GM12878 (cell line): ENCODE results near the gene PRPF6.

ENCODE experiments used
- CBFB ChIP-seq: IDR thresholded peaks from 2 replicates; pipeline ENCODE4 v1.6.1; 2016; ENCODE audit warnings: antibody characterized with exemption, low read depth
- NR2C2 ChIP-seq: IDR thresholded peaks from 2 replicates; pipeline ENCODE4 v1.6.1; 2011; ENCODE audit warnings: borderline replicate concordance, low read depth; ENCODE audit not compliant: control insufficient read depth, insufficient read length
- RFX5 ChIP-seq: IDR thresholded peaks from 2 replicates; pipeline ENCODE4 v1.6.1; 2011; ENCODE audit warnings: low read depth, low read length, improper control_type of control experiment
- SMAD5 ChIP-seq: IDR thresholded peaks from 2 replicates; pipeline ENCODE4 v1.6.1; 2016; ENCODE audit warnings: antibody characterized with exemption, low read depth
- ZZZ3 ChIP-seq: IDR thresholded peaks from 2 replicates; pipeline ENCODE4 v1.6.1; 2011; ENCODE audit warnings: low read depth; ENCODE audit not compliant: control insufficient read depth, insufficient read length
- TF ChIP-seq, protein P1 (sequence below), 3 experiments: IDR thresholded peaks in 2 of 3; conservative IDR thresholded peaks in 1 of 3; 2 replicates each; pipeline ENCODE4 v1.5.1; 2011; ENCODE audit warnings: low read depth in 3 of 3, low read length in 3 of 3, mild to moderate bottlenecking in 3 of 3, control low read depth in 2 of 3, moderate library complexity in 2 of 3, inconsistent platforms in 1 of 3, mixed read lengths in 1 of 3; ENCODE audit not compliant: control insufficient read depth in 2 of 3, insufficient read depth in 1 of 3; ENCODE audit errors: extremely low read depth in 1 of 3
- TF ChIP-seq, protein P2 (sequence below): fragments of 450-650 bp; IDR thresholded peaks from 2 replicates; pipeline ENCODE4 v1.6.1; 2017; ENCODE audit warnings: borderline replicate concordance

DNA sequence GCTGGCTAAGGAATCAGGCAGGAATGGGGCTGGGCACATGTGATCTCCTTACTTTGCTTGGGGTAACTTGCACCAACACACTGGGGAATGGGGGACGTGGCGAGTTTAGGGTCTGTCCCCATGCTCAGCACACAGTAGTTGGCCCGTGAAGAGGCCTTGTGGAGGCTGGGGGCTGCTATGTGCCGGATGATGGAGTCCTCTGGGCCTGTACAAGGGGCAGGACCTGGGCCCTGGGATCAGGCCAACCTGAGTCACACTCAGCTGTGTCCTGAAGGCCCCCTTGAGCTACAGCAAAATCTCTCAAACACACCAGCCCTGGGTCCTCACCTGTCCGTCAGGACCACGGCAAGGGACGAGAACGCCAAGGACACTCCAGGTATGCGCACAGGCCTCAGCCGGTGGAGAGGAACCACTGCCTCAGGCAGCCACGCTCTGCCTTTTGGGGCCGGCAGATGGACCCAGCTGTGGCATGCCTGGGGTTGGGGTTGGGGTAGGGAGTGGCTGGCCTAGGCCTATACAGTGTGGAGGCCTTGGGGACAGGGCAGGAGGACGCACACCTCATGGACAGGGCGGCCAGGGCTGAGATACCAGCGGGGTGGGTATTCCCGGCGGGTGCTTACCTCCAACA, 35.8 kb upstream of the PRPF6 start:
- TF ChIP-seq, protein P1, sequence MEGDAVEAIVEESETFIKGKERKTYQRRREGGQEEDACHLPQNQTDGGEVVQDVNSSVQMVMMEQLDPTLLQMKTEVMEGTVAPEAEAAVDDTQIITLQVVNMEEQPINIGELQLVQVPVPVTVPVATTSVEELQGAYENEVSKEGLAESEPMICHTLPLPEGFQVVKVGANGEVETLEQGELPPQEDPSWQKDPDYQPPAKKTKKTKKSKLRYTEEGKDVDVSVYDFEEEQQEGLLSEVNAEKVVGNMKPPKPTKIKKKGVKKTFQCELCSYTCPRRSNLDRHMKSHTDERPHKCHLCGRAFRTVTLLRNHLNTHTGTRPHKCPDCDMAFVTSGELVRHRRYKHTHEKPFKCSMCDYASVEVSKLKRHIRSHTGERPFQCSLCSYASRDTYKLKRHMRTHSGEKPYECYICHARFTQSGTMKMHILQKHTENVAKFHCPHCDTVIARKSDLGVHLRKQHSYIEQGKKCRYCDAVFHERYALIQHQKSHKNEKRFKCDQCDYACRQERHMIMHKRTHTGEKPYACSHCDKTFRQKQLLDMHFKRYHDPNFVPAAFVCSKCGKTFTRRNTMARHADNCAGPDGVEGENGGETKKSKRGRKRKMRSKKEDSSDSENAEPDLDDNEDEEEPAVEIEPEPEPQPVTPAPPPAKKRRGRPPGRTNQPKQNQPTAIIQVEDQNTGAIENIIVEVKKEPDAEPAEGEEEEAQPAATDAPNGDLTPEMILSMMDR (IDR thresholded peaks at IDR 0.05 in 2 of 3, conservative IDR thresholded peaks at IDR 0.05 in 1 of 3; ENCODE audit: control insufficient read depth in 2 of 3, extremely low read depth in 1 of 3, insufficient read depth in 1 of 3, low read depth in 3 of 3, low read length in 3 of 3) = no peak
- TF ChIP-seq SMAD5 (no peak), NR2C2 (no peak), CBFB (no peak), RFX5 (no peak), ZZZ3 (no peak)
- TF ChIP-seq, protein P2, sequence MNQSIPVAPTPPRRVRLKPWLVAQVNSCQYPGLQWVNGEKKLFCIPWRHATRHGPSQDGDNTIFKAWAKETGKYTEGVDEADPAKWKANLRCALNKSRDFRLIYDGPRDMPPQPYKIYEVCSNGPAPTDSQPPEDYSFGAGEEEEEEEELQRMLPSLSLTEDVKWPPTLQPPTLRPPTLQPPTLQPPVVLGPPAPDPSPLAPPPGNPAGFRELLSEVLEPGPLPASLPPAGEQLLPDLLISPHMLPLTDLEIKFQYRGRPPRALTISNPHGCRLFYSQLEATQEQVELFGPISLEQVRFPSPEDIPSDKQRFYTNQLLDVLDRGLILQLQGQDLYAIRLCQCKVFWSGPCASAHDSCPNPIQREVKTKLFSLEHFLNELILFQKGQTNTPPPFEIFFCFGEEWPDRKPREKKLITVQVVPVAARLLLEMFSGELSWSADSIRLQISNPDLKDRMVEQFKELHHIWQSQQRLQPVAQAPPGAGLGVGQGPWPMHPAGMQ = no peak
